Activated naive CD4-positive, alpha-beta T cell (primary cell): ENCODE measurements around the gene LDB3.

ENCODE experiments used
- DNase-seq, 4 experiments: peaks; one replicate each; lab custom pipeline; 2025; lab: John Stamatoyannopoulos, UW

The LDB3 gene

GRCh38 chr10:86651021-86651471 is 17.3 kb upstream of the LDB3 start:
- no peak for DNase-seq

DNA sequence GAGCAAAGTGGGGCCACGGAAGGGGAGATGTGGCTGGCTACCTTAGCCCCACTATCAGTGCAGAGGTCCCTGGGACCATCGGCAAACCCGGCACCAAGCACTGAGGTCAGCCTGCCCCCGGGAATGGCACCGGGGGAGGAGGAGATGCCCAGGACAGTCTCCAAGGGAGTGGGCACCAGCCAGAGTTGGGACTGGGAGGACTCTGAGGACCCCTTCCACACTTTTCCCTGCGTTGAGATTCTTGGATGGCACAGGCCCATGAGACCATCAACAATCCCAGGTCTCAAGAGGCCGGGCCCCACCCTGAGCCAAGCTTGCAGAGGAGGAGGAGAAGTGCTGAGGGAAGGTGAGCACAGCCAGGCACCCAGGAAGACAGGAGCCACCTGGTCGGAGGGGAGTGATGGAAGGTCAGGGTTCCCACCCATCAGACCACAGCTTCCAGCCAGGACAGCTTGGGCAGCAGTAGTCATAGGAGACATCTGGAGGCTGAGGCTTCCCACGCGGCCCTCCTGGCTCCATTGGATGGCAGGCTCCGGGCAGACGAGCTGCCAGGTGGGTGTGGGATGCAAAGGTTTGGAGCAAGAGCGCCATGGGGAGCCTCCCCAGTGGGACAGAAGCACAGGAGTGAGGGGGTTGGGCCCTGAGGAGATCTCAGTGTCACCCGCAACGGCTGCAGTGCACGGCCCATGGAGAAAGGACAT is 16.5 kb upstream of the LDB3 start:
- DNase-seq = no peak

- DNase-seq = no peak
Measured at GRCh38 chr10:86652361-86653202, 15.7 kb upstream of the LDB3 start.

DNA sequence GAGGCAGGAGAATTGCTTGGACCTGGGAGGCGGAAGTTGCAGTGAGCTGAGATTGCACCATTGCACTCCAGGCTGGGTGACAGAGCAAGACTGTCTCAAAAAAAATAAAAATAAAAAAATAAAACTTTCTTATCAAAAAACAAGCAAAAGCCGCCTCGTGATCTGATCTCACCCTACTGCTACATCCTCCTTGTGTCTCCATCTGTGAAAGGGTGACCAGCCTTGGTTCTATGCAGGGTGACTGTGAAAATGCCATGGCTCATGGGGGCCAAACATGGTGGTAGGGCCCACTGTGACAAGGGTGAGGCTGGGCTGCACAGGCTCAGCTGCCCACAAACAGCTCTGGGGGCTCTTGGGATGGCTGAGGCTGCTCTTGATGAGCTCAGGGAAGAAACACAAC is 14.9 kb upstream of the LDB3 start:
- DNase-seq = no peak

- no peak for DNase-seq
Measured at GRCh38 chr10:86653987-86654386, 14.3 kb upstream of the LDB3 start.

- no peak for DNase-seq
Measured at GRCh38 chr10:86654411-86655172, 13.7 kb upstream of the LDB3 start, which contains the start of gene OPN4. Gene OPN4 (plus strand): TSS chr10:86654547. CDS start chr10:86654784, 237 bp downstream.

- DNase-seq = no peak
Measured at GRCh38 chr10:86655173-86655540, 13.2 kb upstream of the LDB3 start.

DNA sequence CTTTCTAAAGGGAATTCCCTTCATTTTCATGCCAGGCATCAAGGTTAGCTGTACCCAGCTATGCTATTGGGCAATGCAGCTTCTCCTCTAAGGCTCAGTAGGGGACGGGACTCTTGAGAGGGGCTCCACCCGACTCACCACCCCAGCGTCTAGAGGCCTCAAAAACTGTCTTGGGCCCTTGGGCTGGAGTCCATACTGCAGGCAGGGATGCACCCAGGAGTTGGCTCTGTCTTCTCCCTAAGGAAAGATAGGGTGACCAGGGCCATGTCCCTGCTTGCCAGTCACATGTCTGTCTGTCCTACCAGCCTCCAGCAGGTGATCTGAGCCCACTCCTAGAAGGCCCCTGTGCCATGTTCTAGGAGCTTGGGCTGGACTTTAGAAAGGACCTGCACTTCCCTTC is 12.7 kb upstream of the LDB3 start:
- no peak for DNase-seq

DNA sequence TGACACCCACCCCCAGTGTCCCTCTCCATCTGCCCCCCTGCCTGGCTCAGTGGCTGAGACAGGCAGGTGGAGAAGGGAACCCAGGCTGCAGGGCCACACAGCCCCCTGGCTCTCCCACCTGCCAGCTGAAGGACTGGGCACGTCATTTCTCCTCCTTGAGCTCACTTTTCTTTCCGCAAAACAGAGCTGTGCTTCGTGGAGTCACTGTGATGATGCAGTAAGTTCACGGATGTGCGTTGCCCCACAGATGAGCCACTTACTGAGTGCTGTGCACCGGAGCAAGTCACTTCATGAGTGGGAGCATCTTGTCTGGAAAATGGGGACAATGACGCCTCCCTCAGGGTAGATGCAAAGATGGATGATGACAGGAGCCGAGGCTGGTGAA is 11.3 kb upstream of the LDB3 start:
- no peak for DNase-seq

GRCh38 chr10:86657396-86658011 is 10.8 kb upstream of the LDB3 start:
- DNase-seq = no peak

GRCh38 chr10:86658261-86658741 is 10.0 kb upstream of the LDB3 start:
- DNase-seq = no peak

DNA sequence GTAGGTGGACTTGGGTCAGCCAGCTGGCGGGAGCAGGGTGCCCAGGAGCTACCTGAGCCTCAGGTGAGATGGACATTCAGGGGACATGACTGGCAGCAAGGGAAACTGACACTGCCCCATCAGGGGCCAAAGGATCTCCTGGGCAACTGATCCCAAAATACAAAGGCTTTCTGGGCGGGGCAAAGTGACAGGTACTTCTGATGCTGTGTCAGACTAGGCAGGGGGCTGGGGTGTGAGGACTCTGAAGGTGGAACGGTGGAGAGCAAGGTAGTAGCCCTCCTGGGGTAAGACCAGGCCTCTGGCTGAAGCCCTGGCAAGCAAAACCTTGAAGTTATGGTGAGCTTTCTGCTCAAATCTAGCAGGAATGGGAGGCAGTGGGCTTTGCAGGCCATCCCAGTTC is 9.6 kb upstream of the LDB3 start:
- DNase-seq = no peak

DNA sequence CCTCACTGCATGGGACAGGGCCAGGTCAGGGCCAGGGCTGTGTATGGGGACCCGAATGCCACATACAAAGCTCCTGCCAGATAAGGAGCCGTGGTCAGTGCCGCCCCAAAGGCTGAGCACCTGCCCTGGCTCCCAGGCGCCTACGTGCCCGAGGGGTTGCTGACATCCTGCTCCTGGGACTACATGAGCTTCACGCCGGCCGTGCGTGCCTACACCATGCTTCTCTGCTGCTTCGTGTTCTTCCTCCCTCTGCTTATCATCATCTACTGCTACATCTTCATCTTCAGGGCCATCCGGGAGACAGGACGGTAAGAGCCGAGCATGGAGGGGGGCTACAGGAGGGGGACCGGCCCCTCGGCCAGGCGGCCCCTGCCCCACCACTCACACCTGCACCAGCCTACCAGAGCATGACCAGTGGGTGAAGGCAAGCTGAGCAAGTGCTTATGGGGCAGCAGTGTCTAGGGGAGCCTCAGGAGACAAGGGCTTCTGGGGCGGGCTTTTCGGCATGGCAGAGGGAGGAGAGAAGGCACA is 9.1 kb upstream of the LDB3 start:
- DNase-seq = no peak

- no peak for DNase-seq
Measured at GRCh38 chr10:86659721-86660453, 8.4 kb upstream of the LDB3 start.

GRCh38 chr10:86661161-86662025 is 6.9 kb upstream of the LDB3 start:
- no peak for DNase-seq

- DNase-seq = no peak
Measured at GRCh38 chr10:86662186-86663045, 5.9 kb upstream of the LDB3 start.

GRCh38 chr10:86663046-86663345 is 5.3 kb upstream of the LDB3 start:
- no peak for DNase-seq

DNA sequence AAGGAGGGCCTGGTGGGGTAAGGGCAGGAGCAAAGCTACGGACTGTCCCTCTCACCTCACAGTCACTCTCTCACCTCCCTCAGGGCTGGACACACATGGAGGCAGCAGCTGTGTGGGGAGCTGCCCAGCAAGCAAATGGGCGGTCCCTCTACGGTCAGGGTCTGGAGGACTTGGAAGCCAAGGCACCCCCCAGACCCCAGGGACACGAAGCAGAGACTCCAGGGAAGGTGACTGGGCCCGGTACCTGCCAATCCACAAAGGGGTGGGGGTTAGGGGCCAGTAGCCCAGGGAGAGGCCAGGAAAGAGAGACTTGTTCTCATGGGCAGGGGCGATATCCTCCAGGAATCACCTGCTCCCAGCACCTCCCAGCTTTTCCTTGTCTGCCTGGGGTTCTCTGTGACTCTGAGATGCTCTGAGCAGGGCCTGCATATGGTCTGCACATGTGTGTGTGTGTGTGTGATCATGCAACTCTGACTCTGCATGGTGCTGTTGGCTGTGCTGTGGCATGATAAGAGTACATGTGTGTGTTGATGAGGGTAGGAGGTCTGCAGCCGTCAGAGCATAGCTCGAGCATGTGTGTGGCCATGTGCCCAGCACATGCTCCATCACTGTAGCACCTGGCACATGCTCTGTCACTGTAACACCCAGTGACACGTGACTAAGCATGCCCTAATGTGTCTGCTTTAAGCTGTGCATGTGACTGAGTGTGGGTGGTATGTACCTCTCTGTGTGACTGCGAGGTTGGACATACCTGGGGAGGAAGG is 4.6 kb upstream of the LDB3 start:
- DNase-seq = no peak
